GM20431 (cell line): ENCODE results near the gene BMP7.

Source experiments
- in situ Hi-C: fragments of 300-500 bp; cut with MseI, MboI; formaldehyde crosslinking; loops from one replicate; pipeline ENCODE4 v1.15.0; 2020; ENCODE audit warnings: low sequenced_read_pairs; ENCODE audit not compliant: unreplicated experiment

BMP7 gene

DNA sequence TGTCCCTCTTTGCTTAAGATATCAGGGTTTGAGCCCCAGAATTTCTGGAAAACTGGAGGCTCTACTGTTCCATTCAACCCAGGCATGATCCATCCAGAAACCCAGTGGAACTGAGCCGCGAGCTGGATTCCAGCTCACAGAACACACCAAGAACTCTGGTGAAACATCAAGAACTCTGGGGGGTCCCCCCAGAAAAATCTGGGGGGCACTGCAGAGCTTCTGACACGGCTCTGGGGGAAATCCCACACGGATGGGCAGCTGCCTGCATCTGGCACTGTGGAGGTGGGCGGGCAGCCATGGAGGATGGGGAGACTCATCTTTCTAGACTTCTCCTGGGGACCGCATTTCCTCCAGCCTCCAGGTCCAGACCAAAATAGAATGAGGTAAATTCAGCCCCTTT, 51.0 kb downstream of the BMP7 start:
- in situ Hi-C loops = no loop called here

DNA sequence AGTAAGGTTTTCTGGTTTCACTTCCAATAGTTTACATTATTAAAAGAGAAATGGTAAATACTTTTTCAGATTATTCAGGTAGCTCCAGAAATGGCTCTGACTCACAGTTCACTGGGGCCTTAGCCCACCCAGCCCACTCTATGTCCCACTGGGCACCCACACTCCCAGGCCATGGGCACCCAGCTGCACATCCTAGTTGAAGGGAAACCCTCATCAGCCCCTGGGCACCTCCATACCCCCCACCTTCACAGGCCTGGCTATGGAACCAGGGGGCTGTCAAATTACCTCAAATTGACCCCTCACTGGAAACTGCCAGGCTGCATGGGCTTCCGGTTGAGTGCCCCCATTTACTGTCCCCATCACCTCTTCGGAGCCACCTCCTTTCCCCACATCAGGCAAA, 51.5 kb downstream of the BMP7 start:
- in situ Hi-C loops = no loop called here

DNA sequence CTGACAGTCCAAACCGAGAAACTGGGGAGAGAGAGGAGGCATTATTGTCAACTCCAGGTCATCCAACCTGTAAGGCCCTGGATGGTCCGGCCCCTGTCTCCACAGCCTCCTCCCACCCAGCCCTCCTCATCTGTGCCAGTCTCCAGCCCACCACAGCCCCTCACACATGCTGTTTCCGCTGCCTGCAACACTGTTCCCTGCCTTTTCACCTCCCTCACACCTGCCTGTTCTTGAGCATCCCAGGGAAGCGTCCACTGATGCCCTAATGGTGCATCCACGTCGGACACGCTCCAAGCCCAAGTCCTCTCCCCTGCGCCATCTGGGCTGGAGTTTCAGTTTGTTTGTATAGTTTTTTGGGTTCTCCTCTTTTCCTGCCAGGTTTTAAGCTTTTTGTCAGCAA, 52.0 kb downstream of the BMP7 start:
- in situ Hi-C loops = no loop called here

DNA sequence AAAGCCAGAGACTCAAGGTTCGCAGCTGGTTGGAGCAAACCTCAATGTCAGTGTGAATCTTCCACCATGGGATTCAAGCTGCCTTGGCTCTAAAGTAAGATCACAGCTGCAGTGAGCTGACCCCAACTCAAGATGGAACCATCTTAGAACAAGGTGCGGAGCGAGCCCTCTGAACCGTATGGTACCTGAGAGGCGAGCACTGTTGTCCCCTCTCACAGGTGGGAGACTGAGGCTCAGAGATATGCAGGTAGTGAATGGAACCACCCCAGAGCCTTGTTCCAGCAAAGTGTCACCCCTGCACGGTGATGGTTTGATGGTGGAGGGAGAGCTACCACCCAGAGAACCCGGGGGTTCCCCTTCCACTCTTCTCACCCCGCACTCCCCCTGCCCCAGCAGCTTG, 52.5 kb downstream of the BMP7 start:
- in situ Hi-C loops = no loop called here

DNA sequence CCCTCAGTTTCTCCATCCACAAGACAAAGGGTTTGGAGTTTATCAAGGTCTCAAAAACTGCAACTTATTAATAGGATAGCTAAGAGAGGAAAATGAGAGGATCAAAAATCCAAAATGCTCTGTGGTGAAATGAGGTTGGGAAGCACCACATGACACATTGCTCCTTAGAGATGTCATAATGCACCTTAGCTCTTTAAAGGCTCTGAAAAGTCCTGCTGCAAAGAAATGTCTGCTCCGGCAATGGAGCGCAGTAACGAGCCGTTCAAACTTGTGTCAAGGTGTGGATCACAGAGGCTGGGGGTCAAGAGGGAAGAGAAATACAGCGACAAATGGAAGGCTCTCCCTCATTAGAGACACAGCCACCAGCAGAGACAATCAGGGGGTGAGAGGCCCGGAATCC, 53.1 kb downstream of the BMP7 start:
- in situ Hi-C loops = no loop called here

DNA sequence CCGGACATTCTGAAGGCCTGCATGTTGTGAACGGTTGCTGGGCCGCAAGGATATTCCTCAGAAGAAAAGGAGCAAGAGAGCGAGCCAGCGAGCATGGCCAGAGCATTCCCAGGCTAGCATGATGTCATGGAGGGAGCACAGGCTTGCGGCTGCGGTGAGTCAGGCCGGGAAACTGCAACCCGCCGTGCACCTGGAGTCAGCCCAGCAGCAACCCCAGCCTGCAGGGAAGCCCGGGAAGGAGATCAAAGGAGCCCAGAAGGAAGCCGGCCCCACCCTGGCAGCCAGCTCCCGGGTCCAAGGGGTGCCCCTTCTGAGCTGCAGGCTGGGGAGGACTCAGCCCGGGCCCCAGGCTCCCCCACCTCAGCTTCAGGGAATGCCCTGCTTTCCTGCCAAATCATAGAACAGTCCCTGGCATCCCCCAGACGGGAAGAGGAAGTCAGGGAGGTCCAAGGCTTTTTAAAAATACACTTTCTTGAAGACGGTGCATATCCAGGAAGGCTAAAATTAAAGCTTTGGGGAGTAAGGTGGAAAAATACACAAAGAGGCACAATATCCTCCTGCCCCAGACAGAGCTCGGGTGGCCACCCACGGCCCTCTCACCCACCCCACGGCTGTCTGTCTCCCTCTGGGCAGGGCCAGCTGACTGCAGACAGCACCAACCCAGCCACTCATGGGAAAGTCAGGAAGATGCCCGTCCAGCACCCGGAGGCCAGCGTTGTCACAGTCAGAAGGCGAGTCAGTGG, 53.7 kb downstream of the BMP7 start:
- in situ Hi-C loops = no loop called here

DNA sequence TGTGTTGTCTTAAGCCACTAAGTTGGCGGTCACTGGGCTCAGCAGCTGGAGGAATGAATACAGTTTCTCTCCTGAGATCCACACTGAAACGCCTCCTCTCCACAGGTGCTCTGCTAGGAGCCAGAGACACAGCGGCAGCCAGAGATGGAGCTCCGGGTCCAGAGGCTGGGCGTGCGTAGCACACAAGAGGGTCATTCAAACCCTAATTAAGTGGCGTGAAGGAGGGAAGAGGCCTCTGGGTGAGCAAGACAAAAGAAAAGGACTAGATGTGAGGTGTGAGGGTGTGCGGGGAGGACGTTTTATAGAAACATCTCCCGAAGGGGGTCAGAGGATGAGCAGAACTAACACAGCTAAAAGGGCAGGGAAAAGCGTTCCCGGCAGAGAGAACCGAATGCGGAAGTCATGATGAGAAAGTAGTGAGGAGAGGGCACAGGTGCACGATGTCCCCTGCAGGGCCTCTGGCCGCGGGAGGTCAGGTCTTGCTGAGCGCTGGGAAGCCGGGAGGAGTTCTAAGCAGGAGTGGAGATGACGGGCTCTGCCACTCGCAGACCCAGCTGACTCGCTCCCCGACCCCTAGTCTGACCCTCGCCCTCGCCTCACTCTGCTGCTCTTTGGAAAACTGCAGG, 54.4 kb downstream of the BMP7 start:
- in situ Hi-C loops = no loop called here

DNA sequence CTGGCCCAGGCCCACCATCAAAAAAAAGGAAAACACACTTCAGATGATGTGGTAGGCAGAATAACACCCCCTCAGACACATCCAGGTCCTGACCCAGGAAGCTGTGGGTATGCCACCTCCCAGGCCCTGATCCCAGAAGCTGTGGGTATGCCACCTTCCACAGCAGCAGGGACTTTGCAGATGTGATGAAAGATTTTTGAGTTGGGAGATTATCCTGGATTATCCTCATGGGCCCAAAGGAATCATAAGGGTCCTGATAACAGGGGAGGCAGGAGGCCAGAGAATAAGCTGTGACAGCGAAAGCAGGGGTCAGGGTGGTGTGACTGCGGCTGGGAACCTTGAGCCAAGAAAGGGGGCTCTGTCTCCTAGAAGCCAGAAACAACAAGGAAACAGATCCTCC, 55.0 kb downstream of the BMP7 start:
- in situ Hi-C loops = no loop called here

DNA sequence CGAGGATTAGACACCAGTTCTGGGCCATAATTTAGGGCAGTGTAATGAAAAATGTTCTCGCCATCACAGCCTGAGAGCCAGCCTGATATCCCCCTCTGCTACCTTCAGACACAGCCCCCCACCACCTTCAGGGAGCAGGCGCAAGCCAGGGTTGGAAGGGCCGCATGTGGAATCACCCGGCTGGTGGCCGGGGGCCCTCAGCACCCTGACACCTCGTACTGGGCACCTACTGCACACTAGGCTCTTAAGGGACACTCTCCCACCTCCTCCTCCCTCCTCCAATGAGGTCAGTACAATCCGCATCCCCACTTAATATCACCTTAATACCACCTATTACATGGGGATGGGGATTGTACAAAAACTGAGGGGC, 55.5 kb downstream of the BMP7 start:
- in situ Hi-C loops = no loop called here

DNA sequence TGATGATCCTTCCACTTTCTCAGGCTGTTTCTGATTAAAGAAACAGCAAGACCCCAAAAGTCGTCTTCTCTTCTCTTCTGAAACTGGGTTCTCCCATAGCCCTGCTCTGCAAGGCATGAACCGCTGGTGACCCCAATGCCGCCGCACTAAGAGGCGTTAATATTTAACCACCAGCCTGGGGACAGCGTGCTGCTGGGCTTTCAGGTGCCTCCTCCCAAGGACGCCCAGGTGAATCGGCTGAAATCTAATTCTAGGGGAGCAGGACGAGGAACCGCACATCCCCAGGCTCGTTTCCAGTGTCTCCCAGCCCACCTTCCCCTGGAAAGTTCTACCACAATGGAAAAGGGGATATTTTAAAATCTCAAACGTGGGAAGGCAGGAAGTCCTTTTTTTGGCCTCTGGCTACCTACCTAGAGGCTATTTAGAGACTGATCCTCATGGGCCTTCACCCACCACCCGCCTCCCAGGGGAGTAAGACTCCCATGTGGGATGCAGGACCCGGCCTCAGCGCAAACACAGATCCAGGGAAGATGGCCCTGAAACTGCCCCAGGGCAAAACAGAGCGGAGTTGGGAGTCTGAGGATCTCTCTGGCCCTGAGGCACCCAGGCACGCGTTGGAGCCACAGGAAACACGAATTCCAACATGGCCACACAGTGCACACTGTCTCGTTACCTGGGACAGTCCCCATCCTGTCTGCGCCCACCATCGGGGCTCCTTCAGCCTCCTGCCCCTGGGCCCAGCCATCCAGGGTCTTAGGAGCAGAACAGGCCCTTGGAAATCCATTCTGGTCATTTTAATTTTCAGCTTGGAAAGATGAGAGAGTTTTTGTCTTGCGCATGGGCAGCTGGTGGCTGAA, 56.2 kb downstream of the BMP7 start:
- in situ Hi-C loops = no loop called here

DNA sequence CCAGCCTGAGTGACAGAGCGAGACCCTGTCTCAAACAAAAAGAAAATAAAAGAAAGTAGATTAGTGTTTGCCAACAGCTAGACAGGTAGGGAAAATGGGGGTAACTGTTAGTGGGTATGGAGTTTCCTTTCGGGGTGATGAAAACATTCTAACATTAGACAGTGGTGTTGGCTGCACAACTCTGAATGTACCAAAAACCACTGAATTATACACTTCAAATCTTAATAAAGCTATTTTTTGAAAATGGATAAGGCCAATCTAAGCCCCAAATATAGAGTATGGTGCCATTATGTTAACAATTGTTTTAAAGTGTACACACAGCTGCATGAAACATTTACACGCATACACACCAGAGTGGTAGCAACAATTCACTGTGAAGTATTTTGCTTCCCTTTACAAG, 57.0 kb downstream of the BMP7 start:
- in situ Hi-C loops = no loop called here

DNA sequence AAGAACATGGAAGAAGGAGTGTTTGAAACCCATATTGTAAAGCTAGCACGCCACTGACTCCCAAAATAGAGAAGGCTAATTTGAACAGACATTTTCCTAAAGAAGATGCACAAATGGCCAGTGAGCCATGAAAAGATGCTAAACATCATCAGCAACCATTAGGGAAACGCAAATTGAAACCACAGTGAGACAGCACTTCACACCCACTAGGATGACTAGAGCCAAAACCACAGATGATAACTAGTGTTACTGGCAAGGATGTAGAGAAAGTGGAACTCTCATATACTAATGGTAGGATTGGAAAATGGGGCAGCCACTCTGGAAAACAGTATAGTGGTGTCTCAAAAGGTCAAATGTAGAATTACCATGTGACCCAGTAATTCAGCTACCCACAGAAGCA, 58.2 kb downstream of the BMP7 start:
- in situ Hi-C loops = no loop called here

DNA sequence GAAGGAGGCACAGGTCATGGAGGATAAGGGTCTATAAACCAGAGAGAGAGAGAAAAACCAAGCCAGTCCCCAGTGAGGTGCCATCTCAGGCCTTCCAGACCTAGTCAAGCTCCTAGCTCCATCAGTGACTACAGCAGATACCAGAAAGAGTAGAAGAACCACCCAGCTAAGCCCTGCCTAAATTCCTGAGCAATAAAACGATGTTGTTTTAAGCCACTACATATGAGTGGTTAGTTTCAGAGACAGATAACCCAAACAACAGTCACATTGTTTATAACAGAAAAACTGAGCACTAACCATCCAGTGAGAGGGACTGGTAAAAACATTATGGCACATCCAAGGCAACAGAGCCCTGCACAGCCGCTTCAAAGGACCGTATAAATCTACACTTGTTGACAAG, 59.2 kb downstream of the BMP7 start:
- in situ Hi-C loops = no loop called here

DNA sequence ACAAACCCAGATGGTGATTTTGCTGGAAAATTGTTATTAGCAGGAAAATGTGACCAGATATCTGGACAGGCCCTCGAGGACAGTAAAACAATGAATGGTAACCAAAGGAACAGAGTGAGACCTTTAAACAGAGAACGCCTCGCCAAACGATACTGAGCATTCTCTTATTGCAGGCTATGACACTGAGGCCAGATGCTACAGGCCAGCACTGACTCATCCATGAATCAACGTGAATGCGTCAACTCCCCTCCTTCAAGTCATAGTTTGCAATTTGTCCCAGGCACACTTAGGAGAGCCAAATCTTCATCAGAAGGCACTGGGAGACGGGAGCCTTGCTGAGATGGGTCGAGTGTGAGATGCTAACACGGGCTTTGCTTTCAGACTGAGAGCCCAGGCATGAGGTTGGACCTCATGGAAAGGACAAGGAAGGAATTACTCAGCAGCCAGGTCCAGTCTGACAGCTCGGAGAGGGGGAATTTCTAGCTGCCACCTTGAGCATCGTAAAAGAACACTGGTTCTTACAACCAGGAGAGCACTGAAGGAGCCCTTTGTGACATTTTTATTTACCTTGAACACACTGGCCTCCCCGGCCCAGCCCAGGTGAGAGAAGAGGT, 60.7 kb downstream of the BMP7 start:
- in situ Hi-C loops = no loop called here

DNA sequence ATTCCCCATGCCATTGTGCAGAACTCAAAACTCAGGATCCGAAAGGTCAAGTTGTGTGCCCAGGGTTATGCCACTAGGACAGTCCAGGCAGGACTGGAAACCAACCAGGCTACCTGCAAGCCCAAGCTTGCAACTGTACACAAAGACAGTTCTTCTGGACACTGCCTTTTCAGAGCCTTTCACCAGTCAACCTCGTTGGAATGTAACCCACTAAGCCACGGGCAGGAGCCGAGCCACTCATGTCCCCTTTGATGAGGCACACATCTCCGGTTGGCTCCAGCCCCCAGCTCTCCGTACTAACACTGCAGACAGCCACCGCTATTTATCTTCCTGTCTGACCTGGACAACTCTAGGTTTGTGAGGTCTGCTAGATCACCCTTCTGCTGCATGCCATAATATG, 62.5 kb downstream of the BMP7 start:
- in situ Hi-C loops = no loop called here

DNA sequence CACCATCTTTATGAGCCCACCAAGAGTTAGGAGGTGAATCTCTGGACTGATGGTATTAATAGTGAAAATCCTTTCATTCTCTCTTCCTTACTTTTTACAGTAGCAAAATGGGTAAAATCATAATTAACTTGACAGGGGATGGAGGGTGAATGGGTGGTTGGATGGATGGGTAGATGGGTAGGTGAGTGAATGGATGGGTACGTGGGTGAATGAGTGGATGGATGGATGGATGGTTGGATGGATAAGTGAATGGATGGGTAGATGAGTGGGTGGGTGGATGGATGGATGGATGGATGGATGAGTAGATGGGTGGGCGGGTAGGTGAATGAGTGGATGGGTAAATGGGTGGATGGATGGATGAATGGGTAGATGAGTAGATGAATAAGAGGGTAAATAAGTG, 63.2 kb downstream of the BMP7 start:
- in situ Hi-C loops = no loop called here

DNA sequence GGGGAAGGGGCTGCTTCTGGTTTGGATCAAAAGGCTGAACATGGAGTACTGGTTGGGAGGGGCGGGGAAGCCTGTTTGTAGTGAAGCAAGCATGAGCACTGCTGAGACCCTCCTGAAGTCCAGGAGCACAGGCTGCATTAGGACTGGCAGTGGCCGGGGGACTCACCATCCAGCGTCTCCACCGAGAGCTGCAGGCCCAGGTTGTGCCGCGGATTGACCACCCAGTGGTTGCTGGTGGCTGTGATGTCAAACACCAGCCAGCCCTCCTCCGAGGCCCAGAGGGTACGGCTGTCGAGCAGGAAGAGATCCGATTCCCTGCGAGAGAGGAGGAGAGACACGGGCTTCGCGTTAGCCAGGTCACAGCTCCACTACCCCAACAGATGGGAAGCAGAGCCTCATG, 64.1 kb downstream of the BMP7 start:
- in situ Hi-C loops = no loop called here

DNA sequence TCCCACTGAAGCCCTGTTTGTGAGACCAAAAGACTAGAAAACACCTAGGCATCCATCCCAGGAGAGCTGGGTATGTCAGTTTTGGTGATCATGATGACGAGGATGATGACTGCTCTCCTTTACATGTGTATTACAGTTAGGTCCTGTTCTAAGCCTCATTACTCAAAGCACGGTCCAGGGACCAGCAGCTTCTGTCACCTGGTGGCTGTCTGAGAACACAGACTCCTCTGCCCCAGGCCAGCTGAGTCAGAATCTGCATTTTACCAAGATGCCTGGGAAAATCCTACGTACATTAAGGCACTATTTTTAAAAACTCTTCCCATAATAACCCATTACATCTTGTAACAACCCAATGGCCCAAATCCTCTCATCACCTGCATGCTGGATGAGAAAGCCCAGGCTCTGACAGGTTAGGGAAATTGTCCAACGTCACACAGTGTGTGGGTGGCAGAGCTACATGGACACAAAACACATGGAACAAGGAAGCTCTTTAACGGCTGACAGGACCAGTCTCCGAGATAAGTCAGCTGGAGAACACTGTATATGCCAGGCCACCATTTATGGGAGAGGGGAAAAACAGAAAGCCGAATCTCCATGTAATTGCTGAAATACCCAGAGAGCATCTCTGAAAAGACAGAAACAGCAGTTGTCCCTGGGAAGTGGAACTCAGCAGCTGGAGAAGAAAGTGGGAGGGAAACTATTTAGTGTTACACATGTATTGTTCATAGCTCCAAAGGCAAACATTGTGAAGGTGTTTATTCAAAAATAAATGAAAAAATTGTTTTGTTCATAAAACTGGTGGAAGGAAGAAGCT, 65.4 kb downstream of the BMP7 start:
- in situ Hi-C loops = no loop called here

DNA sequence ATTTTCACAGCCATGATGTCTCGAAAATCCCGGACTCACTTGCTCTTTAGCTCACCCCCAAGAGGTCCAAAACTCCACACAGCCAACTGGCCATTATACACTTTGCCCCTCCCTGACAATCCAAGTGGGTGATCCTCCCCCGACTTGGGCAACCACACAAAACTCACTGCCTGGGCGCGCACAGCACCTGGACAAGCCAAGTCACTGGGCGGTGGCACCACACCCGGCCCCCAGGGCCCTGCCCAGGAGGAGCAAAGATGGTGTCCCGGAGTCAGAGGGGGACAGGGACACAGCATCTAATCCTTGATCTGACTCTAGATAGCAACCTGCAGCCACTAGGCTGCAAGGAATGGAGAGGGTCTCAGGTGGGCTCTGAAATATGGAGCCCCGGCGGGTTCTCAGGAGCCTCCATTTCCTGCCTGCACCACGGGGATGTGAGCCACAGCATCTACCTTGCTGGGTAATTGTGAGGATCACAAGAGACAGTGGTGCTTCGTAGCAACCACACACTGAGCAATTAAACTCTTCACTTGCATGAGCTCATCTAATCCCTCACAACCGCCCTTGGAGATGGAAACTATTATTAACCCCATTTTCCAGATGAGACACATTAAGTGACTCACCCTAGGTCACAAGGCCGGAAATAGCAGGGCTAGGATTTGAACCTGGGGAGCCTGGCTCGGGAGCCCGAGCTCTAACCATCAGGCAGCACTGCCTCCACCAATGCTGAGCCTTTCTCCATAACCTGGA, 66.6 kb downstream of the BMP7 start:
- in situ Hi-C loops = no loop called here
